Measurements from ENCODE around the gene FAF1. TPM values are rescaled to one million over a fixed set of nuclear protein-coding genes. Genes with fewer than 3 reads are reported as not detected.

FAF1 gene
- total RNA-seq, 1 donor, result 49.6 TPM

DNA sequence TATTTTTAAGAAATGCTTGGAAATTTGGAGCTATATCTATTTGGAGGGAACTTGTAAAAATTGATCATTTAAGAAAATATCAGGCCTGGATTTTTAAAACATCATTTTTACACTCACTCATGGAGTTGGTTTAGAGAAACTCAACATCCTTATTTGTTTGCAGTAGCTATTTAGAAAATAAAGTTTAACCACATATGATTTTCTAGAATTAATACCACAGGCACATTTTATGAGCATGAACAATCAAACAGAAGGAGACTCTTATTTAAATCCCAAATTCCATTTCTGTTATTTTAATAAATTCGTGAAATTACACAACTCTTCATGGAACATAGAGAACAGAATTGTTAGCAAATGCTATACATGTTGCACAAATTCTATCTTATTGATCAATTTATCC lies 13.2 kb upstream of the FAF1 start:
- no peaks in the 10 kb centered on the region for H3K9me3 ChIP-seq (ENCODE audit: low read depth, low read length)
- peaks cover 25% of the 10 kb centered on the region for H3K4me1 ChIP-seq (ENCODE audit: insufficient read depth, low read length)
- no peak overlapping the region for H3K4me3 ChIP-seq (ENCODE audit: low read length)
- peaks cover 18% of the 10 kb centered on the region for H3K27me3 ChIP-seq (ENCODE audit: insufficient read depth, low read length)

DNA sequence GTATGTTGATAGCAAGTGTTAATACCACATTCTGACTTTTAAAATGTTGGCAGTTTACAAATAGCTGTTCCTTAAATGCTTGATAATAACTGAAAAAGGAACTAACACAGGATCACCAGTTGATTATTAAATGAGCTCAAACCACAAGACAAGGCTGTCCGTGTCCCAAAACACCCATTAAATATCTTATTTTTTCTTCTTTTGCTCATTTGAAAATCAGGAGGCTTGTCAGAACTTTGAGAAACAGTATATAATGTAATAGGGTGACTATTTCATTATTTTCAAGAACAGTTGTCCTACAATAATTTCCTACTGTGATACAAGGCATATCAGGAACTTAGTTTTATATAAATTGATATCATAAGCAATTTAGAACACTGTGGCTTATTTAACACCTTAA lies 12.7 kb upstream of the FAF1 start:
- Histone ChIP-seq H3K4me1 (ENCODE audit: insufficient read depth, low read length) (peaks cover 26% of the 10 kb centered on the region), H3K9me3 (ENCODE audit: low read depth, low read length) (no peaks in the 10 kb centered on the region), H3K4me3 (ENCODE audit: low read length) (no peak overlapping the region), H3K27me3 (ENCODE audit: insufficient read depth, low read length) (peaks cover 17% of the 10 kb centered on the region)

DNA sequence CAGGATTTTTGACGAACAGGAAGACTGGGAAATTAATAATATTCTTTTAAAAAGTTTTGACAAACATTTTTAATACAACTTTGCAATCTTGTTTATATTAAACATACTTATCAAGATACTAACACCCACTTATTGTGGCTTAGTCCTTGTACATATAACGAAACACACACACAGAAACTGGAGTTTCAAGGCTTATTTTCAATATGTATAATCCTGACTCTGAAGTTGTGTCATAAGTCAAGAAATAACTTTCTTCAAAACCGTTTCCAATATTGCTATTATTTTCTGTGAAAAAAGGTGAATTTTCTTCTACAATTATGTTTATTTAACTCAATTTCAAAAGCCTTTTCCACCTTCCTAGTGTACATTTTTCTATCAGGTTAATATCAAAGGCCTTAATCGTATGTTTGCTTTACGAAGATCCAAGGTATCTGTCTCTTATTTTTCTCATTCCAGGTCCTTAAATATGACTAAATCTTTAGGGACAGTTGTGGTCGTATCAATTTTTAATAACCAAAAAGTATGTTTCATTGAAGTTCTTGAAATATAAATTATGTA lies 11.8 kb upstream of the FAF1 start:
- no peaks in the 10 kb centered on the region for H3K9me3 ChIP-seq (ENCODE audit: low read depth, low read length)
- peaks cover 28% of the 10 kb centered on the region for H3K4me1 ChIP-seq (ENCODE audit: insufficient read depth, low read length)
- H3K4me3 ChIP-seq (ENCODE audit: low read length), result no peak overlapping the region
- H3K27me3 ChIP-seq (ENCODE audit: insufficient read depth, low read length), result peaks cover 15% of the 10 kb centered on the region

DNA sequence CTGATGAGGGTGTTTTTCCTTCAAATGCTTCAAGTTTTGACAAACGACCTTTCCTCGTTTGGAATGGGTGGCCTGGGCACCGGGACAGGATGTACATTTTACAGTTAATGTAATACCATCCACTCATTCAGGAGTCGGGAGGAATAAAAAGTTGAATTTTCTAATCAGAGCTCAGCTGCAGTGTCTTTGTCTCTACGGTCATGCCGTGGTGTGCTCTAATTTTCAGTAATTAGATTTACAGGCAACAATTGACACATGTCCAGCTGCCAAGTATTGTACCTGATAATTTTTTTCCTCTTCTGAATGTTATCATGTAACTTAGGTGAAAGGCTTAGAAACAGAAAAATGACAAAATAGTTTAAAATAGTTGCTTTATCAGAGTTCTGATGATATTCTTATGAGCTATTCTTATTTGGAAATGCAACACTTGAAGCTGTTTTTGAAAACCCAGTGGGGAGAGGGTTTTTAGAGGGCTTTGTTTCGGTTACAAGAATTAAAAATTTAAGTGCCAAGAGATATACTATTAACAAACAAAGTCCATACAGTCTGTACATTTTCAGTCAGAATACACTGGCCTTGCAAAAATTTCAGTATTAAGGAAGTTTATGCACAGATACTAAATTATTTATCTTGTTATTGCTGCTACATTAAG lies 11.0 kb upstream of the FAF1 start:
- H3K4me1 ChIP-seq (ENCODE audit: insufficient read depth, low read length), result peaks cover 21% of the 10 kb centered on the region
- no peaks in the 10 kb centered on the region for H3K9me3 ChIP-seq (ENCODE audit: low read depth, low read length)
- H3K4me3 ChIP-seq (ENCODE audit: low read length), result peak overlapping the region; percentile 77
- H3K27me3 ChIP-seq (ENCODE audit: insufficient read depth, low read length), result peaks cover 7% of the 10 kb centered on the region

DNA sequence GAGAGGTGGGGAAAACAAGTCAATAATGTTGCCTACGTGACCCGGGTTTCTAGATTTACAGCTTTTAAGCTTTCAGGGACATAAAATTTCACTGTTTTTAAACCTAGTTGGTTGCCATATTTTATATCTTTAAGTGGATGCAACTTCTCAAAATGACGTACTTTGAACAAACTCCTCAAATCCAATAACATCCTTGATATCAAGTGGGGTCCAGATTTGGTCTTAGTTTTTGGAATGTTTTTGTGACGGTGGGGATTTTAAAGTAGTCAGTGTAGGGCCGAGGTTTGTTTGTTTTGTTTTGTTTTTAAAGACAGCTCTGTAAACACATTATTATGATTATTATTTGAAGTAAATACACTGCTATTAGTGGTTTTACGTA lies 10.4 kb upstream of the FAF1 start:
- H3K9me3 ChIP-seq (ENCODE audit: low read depth, low read length), result no peaks in the 10 kb centered on the region
- H3K27me3 ChIP-seq (ENCODE audit: insufficient read depth, low read length), result peaks cover 3% of the 10 kb centered on the region
- H3K4me3 ChIP-seq (ENCODE audit: low read length), result peak overlapping the region; percentile 77
- peaks cover 21% of the 10 kb centered on the region for H3K4me1 ChIP-seq (ENCODE audit: insufficient read depth, low read length)

DNA sequence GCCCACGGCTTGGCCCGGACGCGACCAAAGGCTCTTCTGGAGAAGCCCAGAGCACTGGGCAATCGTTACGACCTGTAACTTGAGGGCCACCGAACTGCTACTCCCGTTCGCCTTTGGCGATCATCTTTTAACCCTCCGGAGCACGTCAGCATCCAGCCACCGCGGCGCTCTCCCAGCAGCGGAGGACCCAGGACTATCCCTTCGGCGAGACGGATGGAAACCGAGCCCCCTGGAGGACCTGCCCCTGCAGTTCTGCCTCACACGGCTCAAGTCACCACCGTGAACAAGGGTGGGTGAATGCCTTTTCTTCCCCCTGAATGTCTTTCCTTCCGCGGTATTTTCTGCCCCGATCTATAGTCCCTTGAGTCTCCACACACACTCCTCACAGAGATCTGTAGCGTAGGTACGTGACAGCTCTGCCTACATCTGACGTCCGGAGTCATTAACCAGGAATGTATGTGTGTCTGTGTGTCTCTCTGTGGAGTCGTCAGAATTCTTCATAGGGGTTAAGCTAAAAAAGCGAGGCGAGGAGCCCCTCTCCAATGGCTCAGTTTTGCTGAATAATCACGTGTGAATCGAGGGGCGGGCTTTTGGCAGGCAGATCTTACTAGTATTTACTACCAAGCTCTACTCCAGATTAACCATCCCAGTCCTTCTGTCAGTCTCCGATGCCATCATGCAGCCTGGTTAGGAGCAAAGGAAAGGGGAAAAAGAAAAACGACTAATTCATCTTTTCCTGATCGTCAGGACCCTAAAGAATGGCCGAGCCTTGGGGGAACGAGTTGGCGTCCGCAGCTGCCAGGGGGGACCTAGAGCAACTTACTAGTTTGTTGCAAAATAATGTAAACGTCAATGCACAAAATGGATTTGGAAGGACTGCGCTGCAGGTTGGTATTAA lies 9.8 kb upstream of the FAF1 start, which contains the start of gene CDKN2C:
Gene CDKN2C, plus strand, starts transcription at position 635 of the 898 bp plus-strand sequence. Its CDS starts 124 bp downstream, at position 759.
- peak within 1 kb of the TSS; percentile 77 for H3K4me3 ChIP-seq (ENCODE audit: low read length)

DNA sequence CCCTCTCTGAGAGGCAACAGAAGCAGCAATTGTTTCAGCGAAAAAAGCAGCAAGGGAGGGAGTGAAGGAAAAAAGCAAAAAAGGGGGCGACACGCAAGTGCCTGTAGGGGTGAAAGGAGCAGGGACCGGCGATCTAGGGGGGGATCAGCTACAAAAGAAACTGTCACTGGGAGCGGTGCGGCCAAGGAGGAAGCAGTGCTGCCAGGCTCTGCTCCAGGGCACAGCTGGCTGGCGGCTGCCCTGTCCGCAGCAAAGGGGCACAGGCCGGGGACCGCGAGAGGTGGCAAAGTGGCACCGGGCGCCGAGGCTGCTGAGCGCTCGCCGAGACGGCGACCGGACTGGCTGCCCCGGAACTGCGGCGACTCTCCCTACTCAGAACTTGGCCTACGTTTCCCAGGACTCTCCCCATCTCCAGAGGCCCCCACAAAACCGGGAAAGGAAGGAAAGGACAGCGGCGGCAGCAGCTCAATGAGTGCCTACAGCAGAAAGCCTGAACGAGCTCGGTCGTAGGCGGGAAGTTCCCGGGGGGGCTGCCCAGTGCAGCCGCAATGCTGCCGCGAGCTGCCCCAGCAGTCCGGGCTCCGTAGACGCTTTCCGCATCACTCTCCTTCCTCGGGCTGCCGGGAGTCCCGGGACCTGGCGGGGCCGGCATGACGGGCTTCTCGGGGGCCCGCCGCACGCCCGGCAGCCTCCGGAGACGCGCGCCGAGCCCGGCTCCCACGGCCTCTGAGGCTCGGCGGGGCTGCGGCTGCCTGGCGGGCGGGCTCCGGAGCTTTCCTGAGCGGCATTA lies 8.9 kb upstream of the FAF1 start:
- peak overlapping the region; percentile 77 for H3K4me3 ChIP-seq (ENCODE audit: low read length)
- H3K9me3 ChIP-seq (ENCODE audit: low read depth, low read length), result no peaks in the 10 kb centered on the region
- peaks cover 21% of the 10 kb centered on the region for H3K4me1 ChIP-seq (ENCODE audit: insufficient read depth, low read length)
- H3K27me3 ChIP-seq (ENCODE audit: insufficient read depth, low read length), result no peaks in the 10 kb centered on the region

More for the DNA sequence above, 9.8 kb upstream of the FAF1 start, which contains the start of gene CDKN2C:
- peaks cover 21% of the 10 kb centered on the region for H3K4me1 ChIP-seq (ENCODE audit: insufficient read depth, low read length)
- no peaks in the 10 kb centered on the region for H3K27me3 ChIP-seq (ENCODE audit: insufficient read depth, low read length)
- H3K9me3 ChIP-seq (ENCODE audit: low read depth, low read length), result no peaks in the 10 kb centered on the region

DNA sequence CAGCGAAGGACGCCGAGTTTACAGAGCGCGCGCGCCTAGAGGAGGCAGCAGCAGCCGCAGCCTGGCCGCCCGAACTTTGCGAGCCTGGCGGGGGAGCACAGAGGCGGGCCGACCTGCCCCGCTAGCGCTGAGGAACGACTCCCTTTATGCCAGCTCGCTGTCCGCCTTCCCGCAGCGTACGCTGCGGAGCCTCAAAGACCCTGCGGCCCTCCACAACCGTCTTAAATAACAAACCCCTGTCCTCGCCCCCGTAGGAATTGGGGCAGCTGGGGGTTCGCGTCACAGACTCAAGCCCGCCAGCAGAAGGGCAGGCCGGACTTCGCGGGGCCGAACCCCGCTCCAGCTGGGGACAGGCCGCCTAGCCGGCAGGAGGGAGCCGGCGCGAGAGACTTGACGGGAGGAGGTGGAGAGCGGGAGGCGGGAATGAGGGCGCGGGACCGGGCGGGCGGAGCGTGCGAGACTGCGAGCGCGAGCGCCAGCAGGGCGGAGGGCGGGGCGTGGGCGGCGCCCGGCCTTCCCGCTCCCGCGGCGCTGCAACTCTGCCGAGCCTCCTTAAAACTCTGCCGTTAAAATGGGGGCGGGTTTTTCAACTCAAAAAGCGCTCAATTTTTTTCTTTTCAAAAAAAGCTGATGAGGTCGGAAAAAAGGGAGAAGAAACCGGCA lies 8.2 kb upstream of the FAF1 start:
- peaks cover 21% of the 10 kb centered on the region for H3K4me1 ChIP-seq (ENCODE audit: insufficient read depth, low read length)
- H3K4me3 ChIP-seq (ENCODE audit: low read length), result peak overlapping the region; percentile 77
- H3K9me3 ChIP-seq (ENCODE audit: low read depth, low read length), result no peaks in the 10 kb centered on the region
- no peaks in the 10 kb centered on the region for H3K27me3 ChIP-seq (ENCODE audit: insufficient read depth, low read length)

DNA sequence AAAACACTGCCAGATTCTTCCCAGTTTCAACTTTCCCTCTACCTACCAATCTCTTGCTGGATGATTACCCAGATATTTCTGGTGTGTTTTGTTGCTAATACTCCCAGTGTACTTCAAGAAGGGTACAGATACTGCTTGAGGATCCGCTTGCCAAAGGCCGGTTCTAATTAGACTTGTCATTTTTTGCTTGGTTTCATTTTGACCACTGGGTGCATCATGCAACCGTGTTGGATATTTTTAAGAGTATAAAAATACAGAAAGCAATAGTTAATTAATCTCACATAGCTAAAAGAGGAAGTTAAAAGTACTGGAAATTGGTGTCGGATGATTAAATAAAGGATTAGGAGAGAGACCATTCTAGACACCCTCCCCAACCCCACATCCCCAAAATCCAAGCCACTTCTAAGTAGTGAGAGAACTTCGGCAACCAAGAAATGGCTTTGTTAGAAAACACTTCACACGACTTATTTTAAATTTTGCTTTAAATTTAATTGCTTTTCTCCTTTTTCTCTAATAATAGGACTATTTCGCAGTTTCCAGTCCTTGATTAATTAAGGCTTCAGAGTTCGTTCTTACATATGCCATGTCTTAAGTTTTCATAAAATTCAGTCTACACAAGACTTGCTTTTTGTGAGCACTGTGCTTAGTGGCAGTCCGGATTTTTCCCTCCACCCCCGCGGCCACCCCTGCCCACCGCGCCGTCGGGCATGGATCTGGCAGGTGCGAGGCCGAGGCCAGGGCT lies 7.5 kb upstream of the FAF1 start:
- peaks cover 21% of the 10 kb centered on the region for H3K4me1 ChIP-seq (ENCODE audit: insufficient read depth, low read length)

DNA sequence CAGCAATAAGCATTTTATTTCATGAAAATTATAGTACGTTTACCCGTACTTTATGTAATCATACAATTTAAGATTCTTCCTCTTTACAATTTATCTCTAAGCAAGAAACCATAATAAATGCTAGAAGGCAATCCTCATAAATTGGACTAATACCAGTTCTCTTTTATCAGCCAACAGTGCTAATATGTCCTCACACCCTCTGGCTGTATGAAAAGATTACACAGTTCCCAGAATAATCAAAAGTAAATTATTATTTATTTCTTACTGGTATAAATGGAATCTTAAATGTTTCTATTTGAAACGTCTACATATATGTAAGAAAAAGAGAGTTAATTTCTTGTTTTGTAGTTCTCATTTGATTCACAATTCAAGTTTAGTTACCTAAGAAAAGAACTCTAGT lies 6.9 kb upstream of the FAF1 start:
- Histone ChIP-seq H3K9me3 (ENCODE audit: low read depth, low read length) (no peaks in the 10 kb centered on the region), H3K27me3 (ENCODE audit: insufficient read depth, low read length) (no peaks in the 10 kb centered on the region), H3K4me1 (ENCODE audit: insufficient read depth, low read length) (peaks cover 21% of the 10 kb centered on the region), H3K4me3 (ENCODE audit: low read length) (no peak overlapping the region)

More for the DNA sequence above, 7.5 kb upstream of the FAF1 start:
- Histone ChIP-seq H3K4me3 (ENCODE audit: low read length) (peak overlapping the region; percentile 77), H3K27me3 (ENCODE audit: insufficient read depth, low read length) (no peaks in the 10 kb centered on the region), H3K9me3 (ENCODE audit: low read depth, low read length) (no peaks in the 10 kb centered on the region)

DNA sequence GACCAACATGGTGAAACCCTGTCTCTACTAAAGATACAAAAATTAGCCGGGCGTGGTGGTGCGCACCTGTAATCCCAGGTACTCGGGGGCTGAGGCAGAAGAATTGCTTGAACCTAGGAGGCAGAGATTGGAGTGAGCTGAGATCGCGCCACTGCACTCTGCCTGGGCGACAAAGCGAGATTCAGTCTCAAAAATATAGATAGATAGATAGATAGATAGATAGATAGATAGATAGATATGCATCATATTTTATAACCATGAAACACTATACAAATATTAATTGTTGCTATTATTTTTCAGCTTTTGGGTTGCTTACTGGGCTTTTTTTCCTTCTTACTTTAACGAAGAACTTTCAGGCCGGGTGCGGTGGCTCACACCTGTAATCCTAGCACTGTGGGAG lies 4.8 kb upstream of the FAF1 start:
- H3K4me1 ChIP-seq (ENCODE audit: insufficient read depth, low read length), result peaks cover 15% of the 10 kb centered on the region
- H3K27me3 ChIP-seq (ENCODE audit: insufficient read depth, low read length), result no peaks in the 10 kb centered on the region
- H3K9me3 ChIP-seq (ENCODE audit: low read depth, low read length), result no peaks in the 10 kb centered on the region
- H3K4me3 ChIP-seq (ENCODE audit: low read length), result no peak overlapping the region

DNA sequence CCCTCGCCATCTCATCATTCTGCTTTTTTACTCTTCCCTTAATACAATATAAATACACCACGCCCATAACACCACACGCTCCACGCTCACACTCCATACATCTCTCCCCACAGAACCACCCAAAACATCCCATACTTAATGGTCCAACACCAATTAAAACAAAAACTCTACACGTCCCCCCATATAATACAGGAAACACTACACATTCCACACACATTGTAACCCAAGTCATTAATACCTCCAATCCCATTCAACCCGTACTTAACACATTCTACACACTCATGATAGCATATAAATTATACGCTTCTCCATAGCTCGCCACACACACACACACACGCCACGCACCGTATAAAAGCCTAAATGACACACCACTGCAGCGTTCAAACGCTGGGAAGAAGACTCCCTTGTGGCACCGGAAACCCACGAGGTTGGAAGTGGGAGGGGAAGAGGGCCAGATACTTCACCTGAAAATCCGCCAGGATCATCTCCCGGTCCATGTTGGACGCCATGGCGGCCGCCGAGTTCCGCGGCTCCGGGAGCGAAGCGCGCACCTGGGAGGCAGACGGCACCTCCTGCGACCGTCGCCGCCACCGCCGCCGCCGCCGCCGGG lies 659 bp downstream of the FAF1 start:
- no peaks in the 10 kb centered on the region for H3K9me3 ChIP-seq (ENCODE audit: low read depth, low read length)
- H3K4me1 ChIP-seq (ENCODE audit: insufficient read depth, low read length), result peaks cover 17% of the 10 kb centered on the region
- H3K4me3 ChIP-seq (ENCODE audit: low read length), result peak overlapping the region; percentile 73
- H3K27me3 ChIP-seq (ENCODE audit: insufficient read depth, low read length), result no peaks in the 10 kb centered on the region

DNA sequence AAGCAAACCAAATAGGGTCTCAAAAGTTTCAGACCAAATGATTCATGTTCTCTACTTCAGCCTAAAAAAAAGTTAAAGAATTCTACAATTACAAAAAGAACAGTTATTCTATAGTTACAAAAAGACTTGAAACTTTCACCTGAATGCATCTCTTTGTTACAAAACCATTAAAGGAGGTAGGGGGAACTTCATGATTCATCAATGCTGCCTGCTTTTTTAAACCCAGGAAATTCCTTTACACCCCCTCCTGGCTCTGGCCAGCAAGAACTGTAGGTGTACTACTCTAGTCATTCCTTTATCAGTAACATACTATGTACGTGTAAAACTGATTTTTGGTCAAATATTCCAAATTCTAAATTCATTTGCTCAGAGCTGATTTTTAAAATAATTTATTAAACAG lies 5.0 kb downstream of the FAF1 start:
- Histone ChIP-seq H3K4me3 (ENCODE audit: low read length) (no peak overlapping the region), H3K27me3 (ENCODE audit: insufficient read depth, low read length) (no peaks in the 10 kb centered on the region), H3K4me1 (ENCODE audit: insufficient read depth, low read length) (peaks cover 10% of the 10 kb centered on the region), H3K9me3 (ENCODE audit: low read depth, low read length) (no peaks in the 10 kb centered on the region)

Measured in mononuclear cell (primary cell).